HG03354 (cell line): ENCODE measurements around the gene SLX4.
A peak's percentile ranks its signal among the peaks of the same experiment; 100 is the strongest.
"Not testable (repeated sequence)": the region's sequence is repeated elsewhere in the genome, so short reads cannot be mapped to it uniquely, and the experiment has no call there.

ENCODE experiments used
- ATAC-seq: cut with Tn5 transposase; IDR thresholded peaks from one replicate; pipeline ENCODE4 v1.9.1; 2021; ENCODE audit warnings: mild to moderate bottlenecking; ENCODE audit not compliant: unreplicated experiment, poor library complexity, severe bottlenecking

Gene SLX4

GRCh38 chr16:3611146-3611975, at the start of gene SLX4:
Gene SLX4 (minus strand): TSS chr16:3611606. CDS start chr16:3608964, 2,642 bp downstream.
- ATAC-seq, result peak; percentile 82

- no peak for ATAC-seq
Measured at GRCh38 chr16:3659251-3659650, 47.8 kb upstream of the SLX4 start.

- no peak for ATAC-seq
Measured at GRCh38 chr16:3656491-3657468, 45.4 kb upstream of the SLX4 start.

GRCh38 chr16:3656160-3656490, 44.7 kb upstream of the SLX4 start:
- not testable (repeated sequence) for ATAC-seq

- no peak for ATAC-seq
Measured at GRCh38 chr16:3655396-3656159, 44.2 kb upstream of the SLX4 start.

- ATAC-seq, result no peak
Measured at GRCh38 chr16:3655030-3655395, 43.6 kb upstream of the SLX4 start.

- no peak for ATAC-seq
Measured at GRCh38 chr16:3654249-3654991, 43.0 kb upstream of the SLX4 start, which contains the start of gene DNASE1. Gene DNASE1 (plus strand): TSS chr16:3654691. CDS start chr16:3655374, 683 bp downstream.

GRCh38 chr16:3652373-3653195, 41.2 kb upstream of the SLX4 start:
- ATAC-seq, result no peak

GRCh38 chr16:3651461-3652372, 40.3 kb upstream of the SLX4 start:
- ATAC-seq, result no peak

- ATAC-seq, result no peak
Measured at GRCh38 chr16:3650631-3651265, 39.3 kb upstream of the SLX4 start.

- no peak for ATAC-seq
Measured at GRCh38 chr16:3646348-3646920, 35.0 kb upstream of the SLX4 start.

GRCh38 chr16:3645504-3646347, 34.3 kb upstream of the SLX4 start:
- no peak for ATAC-seq

GRCh38 chr16:3645108-3645503, 33.7 kb upstream of the SLX4 start:
- no peak for ATAC-seq

- no peak for ATAC-seq
Measured at GRCh38 chr16:3643095-3643730, 31.8 kb upstream of the SLX4 start.

GRCh38 chr16:3642397-3643094, 31.1 kb upstream of the SLX4 start:
- no peak for ATAC-seq
